Endothelial cell of umbilical vein (primary cell): ENCODE results near the gene SRPX. TPM values are rescaled to one million over a fixed set of nuclear protein-coding genes. Genes with fewer than 3 reads are reported as not detected.

Experiments
- BruUV-seq: library from RNA; stranded (reverse); fragments of 400-500 nt; replicated peaks from 2 replicates; lab custom pipeline; 2021; lab: Mats Ljungman, UMichigan
- CTCF ChIA-PET: fragments of 300-600, 350-600 bp; sonication (Branson Sonifier 250); formaldehyde crosslinking; loops from one replicate; lab custom pipeline; 2021; ENCODE audit warnings: antibody characterized with exemption, inconsistent platforms; lab: Charles Lee
- POLR2A ChIA-PET: fragments of 300-600, 350-600 bp; sonication (Branson Sonifier 250); formaldehyde crosslinking; loops from one replicate; lab custom pipeline; 2021; ENCODE audit warnings: antibody characterized with exemption, inconsistent platforms; lab: Charles Lee
- DNase-seq: peaks from one replicate; pipeline ENCODE4 v3.0.0-alpha.2; 2011; ENCODE audit warnings: low read depth, low spot score
- FAIRE-seq: peaks from 2 replicates; lab custom pipeline; 2011; peaks lifted over from hg19 to GRCh38; lab: Jason Lieb, UNC
- H2AFZ ChIP-seq: 2 replicates; pipeline ENCODE4 v1.6.0; 2012; ENCODE audit warnings: low read depth, low read length, control low read depth, inconsistent platforms
- H3K27ac ChIP-seq: 2 replicates; pipeline ENCODE4 v1.5.1; 2011; ENCODE audit warnings: low read depth, mild to moderate bottlenecking, control low read depth, low read length, moderate library complexity; ENCODE audit not compliant: insufficient read depth
- H3K27me3 ChIP-seq, 2 experiments: 2 replicates each; pipeline versions ENCODE4 v1.6.0 to v1.6.1; 2011; ENCODE audit warnings: low read length in 2 of 2, mixed read lengths in 1 of 2; ENCODE audit not compliant: control insufficient read depth in 2 of 2, insufficient read depth in 2 of 2
- H3K36me3 ChIP-seq, 2 experiments: 2 replicates in 1 of 2; 3 replicates in 1 of 2; pipeline ENCODE4 v1.5.1; 2011; ENCODE audit warnings: low read length in 2 of 2, mild to moderate bottlenecking in 1 of 2, moderate library complexity in 1 of 2; ENCODE audit not compliant: control insufficient read depth in 2 of 2, insufficient read depth in 2 of 2; ENCODE audit errors: extremely low read depth in 1 of 2
- H3K4me1 ChIP-seq: 3 replicates; pipeline ENCODE4 v1.5.1; 2011; ENCODE audit warnings: mild to moderate bottlenecking, low read length; ENCODE audit not compliant: control insufficient read depth, insufficient read depth; ENCODE audit errors: extremely low read depth
- H3K4me2 ChIP-seq: 2 replicates; pipeline ENCODE4 v1.6.1; 2011; ENCODE audit warnings: low read length, control low read depth, mixed read lengths; ENCODE audit not compliant: insufficient read depth
- H3K4me3 ChIP-seq, 3 experiments: fragments of 200-600 bp in 1 of 3; sonication (generic), shearing (Covaris generic) in 1 of 3; replicated peaks in 1 of 3; 2 replicates each; pipeline ENCODE4 v1.5.1; 2011 to 2016; ENCODE audit warnings: control low read depth in 3 of 3, low read length in 3 of 3, mild to moderate bottlenecking in 2 of 3, inconsistent platforms in 1 of 3, low read depth in 1 of 3, moderate library complexity in 1 of 3; ENCODE audit not compliant: insufficient read depth in 1 of 3
- H3K79me2 ChIP-seq: 2 replicates; pipeline ENCODE4 v1.6.0; 2012; ENCODE audit warnings: low read length, inconsistent platforms; ENCODE audit not compliant: control insufficient read depth, insufficient read depth
- H3K9ac ChIP-seq: replicated peaks from 2 replicates; pipeline ENCODE3; 2011; ENCODE audit warnings: low read length, control low read depth; ENCODE audit not compliant: insufficient read depth; ENCODE audit errors: extremely low read depth
- H3K9me1 ChIP-seq: replicated peaks from 3 replicates; pipeline ENCODE4 v1.6.0; 2011; ENCODE audit warnings: mild to moderate bottlenecking, low read length; ENCODE audit not compliant: control insufficient read depth, insufficient read depth; ENCODE audit errors: extremely low read depth
- H3K9me3 ChIP-seq: replicated peaks from 2 replicates; pipeline ENCODE4 v1.5.1; 2012; ENCODE audit warnings: low read length, inconsistent platforms; ENCODE audit not compliant: control insufficient read depth, insufficient read depth
- H4K20me1 ChIP-seq: replicated peaks from 2 replicates; pipeline ENCODE3; 2011; ENCODE audit warnings: mild to moderate bottlenecking, low read length; ENCODE audit not compliant: control insufficient read depth, insufficient read depth; ENCODE audit errors: extremely low read depth
- CTCF ChIP-seq, 2 donors: IDR thresholded peaks; 1 replicate in 1 of 2; 2 replicates in 1 of 2; pipeline ENCODE4 v1.5.1; 2011; ENCODE audit warnings: low read length in 2 of 2, mild to moderate bottlenecking in 2 of 2, moderate library complexity in 2 of 2, control low read depth in 1 of 2, inconsistent platforms in 1 of 2, low read depth in 1 of 2; ENCODE audit not compliant: insufficient read depth in 1 of 2; ENCODE audit errors: extremely low read depth in 1 of 2
- EZH2 ChIP-seq: IDR thresholded peaks from 2 replicates; pipeline ENCODE4 v1.6.1; 2012; ENCODE audit warnings: borderline replicate concordance, low read depth, mild to moderate bottlenecking, moderate library complexity, low read length, inconsistent platforms; ENCODE audit not compliant: severe bottlenecking
- FOS ChIP-seq: IDR thresholded peaks from 2 replicates; pipeline ENCODE4 v1.6.1; 2011; ENCODE audit warnings: mild to moderate bottlenecking, low read length, moderate library complexity, borderline replicate concordance; ENCODE audit not compliant: insufficient read depth
- GATA2 ChIP-seq: IDR thresholded peaks from 2 replicates; pipeline ENCODE4 v1.7.0; 2011; ENCODE audit warnings: low read depth, mild to moderate bottlenecking, moderate library complexity, mixed read lengths, low read length; ENCODE audit not compliant: insufficient read length, insufficient read depth
- JUN ChIP-seq: IDR thresholded peaks from 2 replicates; pipeline ENCODE4 v1.6.1; 2011; ENCODE audit warnings: borderline replicate concordance, low read depth; ENCODE audit not compliant: insufficient read length, insufficient read depth
- MAX ChIP-seq: IDR thresholded peaks from 2 replicates; pipeline ENCODE4 v1.6.1; 2011; ENCODE audit not compliant: insufficient read depth, insufficient read length
- MYC ChIP-seq: IDR thresholded peaks from one replicate; pipeline ENCODE4 v1.6.1; 2011; ENCODE audit warnings: mild to moderate bottlenecking, low read depth, low read length
- POLR2A ChIP-seq: IDR thresholded peaks from 2 replicates; pipeline ENCODE4 v1.6.1; 2012; ENCODE audit warnings: low read depth, mild to moderate bottlenecking, control low read depth, low read length
- POLR2AphosphoS5 ChIP-seq: IDR thresholded peaks from 2 replicates; pipeline ENCODE4 v1.6.1; 2012; ENCODE audit warnings: low read depth, mild to moderate bottlenecking, control low read depth, low read length, moderate library complexity; ENCODE audit not compliant: insufficient read depth
- dilution Hi-C: fragments of 300-500 bp; cut with MboI; formaldehyde crosslinking; loops from one replicate; pipeline ENCODE4 v1.15.0; 2019; ENCODE audit warnings: low sequenced_read_pairs; ENCODE audit not compliant: extremely low pct_ligation_motif_present
- intact Hi-C: fragments of 100-400 bp; cut with micrococcal nuclease; formaldehyde crosslinking; loops from one replicate; pipeline ENCODE4 v1.10.0; 2022
- polyA plus RNA-seq, 4 experiments: library from polyadenylated mRNA; depleted of rRNA in 3 of 4; stranded (reverse) in 3 of 4; unstranded in 1 of 4; fragments of >200 nt; gene quantifications; 2 replicates each; pipeline versions ENCODE4 v1.2.1 to v1.2.3, GENCODE V29; 2011 to 2012; ENCODE audit warnings: missing spikeins in 1 of 4
- total RNA-seq: library from RNA; stranded (reverse); gene quantifications from 2 replicates; pipeline ENCODE4 v1.2.3, GENCODE V29; 2021

The SRPX gene
- total and polyA plus RNA-seq, 2 donors (not counting 3 experiments of a cell fraction or from before 2014, with no cell fraction given), result 104 to 140 TPM

- DNase-seq (no peak), FAIRE-seq (no peak)
- H3K4me2 ChIP-seq, result no peak overlapping the region
- ChIA-PET CTCF (interaction anchor here (1.0 kb wide), 1 partner anchor 403 kb away, joined by 3 read pairs; no protein-coding TSS in a partner anchor), POLR2A (no interaction called here)
- no peak overlapping the region for H3K9ac ChIP-seq
- H3K27ac ChIP-seq, result no peak overlapping the region
- no peaks in the 10 kb centered on the region for H3K4me1 ChIP-seq
- no peaks in the 10 kb centered on the region for H3K9me1 ChIP-seq
- H3K79me2 ChIP-seq, result no peaks in the 10 kb centered on the region
- peaks cover 0 to 4% of the 10 kb centered on the region in 2 experiments for H3K36me3 ChIP-seq
- dilution Hi-C loops (no loop called here), intact Hi-C loops (no loop called here)
- H3K27me3 ChIP-seq, result no peaks in the 10 kb centered on the region
- no peak overlapping the region for H3K4me3 ChIP-seq
- TF ChIP-seq EZH2 (no peak), CTCF (IDR thresholded peaks at IDR 0.05; ENCODE audit: extremely low read depth in 1 of 2, insufficient read depth in 1 of 2, low read depth in 1 of 2, low read length in 2 of 2) (no peak), MAX (no peak), FOS (no peak), POLR2AphosphoS5 (no peak), GATA2 (no peak), JUN (no peak), MYC (no peak), POLR2A (no peak)
- no peaks in the 10 kb centered on the region for H4K20me1 ChIP-seq
- H3K9me3 ChIP-seq, result no peaks in the 10 kb centered on the region
- BruUV-seq, result no TSS peak
- no peak overlapping the region for H2AFZ ChIP-seq
Observed at GRCh38 chrX:38149016-38149415, 71.7 kb downstream of the SRPX start.
